C4-2B (cell line): ENCODE results near the gene SLC14A1.

Experiments
- CTCF ChIP-seq: fragments of 450-650 bp; conservative IDR thresholded peaks from 2 replicates; pipeline ENCODE4 v1.5.1; 2017; ENCODE audit warnings: mild to moderate bottlenecking
- ZFX ChIP-seq: fragments of 450-650 bp; IDR thresholded peaks from 2 replicates; pipeline ENCODE4 v1.6.1; 2017

GRCh38 chr18:45771587-45772480, 47.9 kb downstream of the SLC14A1 start:
- TF ChIP-seq CTCF, result no peak
- TF ChIP-seq ZFX, result no peak
